Fibroblast of skin of left quadriceps (primary cell): Measurements from ENCODE around the gene SH3TC1.

Source experiments
- DNase-seq, 2 experiments: peaks; one replicate each; pipeline ENCODE4 v3.0.0-alpha.2; 2013; ENCODE audit warnings: low read depth in 2 of 2

Gene SH3TC1

GRCh38 chr4:8180310-8181093 lies 18.6 kb upstream of the SH3TC1 start:
- no peak for DNase-seq

GRCh38 chr4:8181119-8181518 lies 18.0 kb upstream of the SH3TC1 start:
- DNase-seq: no peak

- DNase-seq: no peak
These were observed 17.2 kb upstream of the SH3TC1 start for GRCh38 chr4:8181844-8182243.

- DNase-seq: no peak
These were observed 16.8 kb upstream of the SH3TC1 start for GRCh38 chr4:8182294-8182693.

- no peak for DNase-seq
These were observed 16.0 kb upstream of the SH3TC1 start for GRCh38 chr4:8182858-8183725.

- no peak for DNase-seq
These were observed 15.0 kb upstream of the SH3TC1 start for GRCh38 chr4:8184061-8184460.

- DNase-seq: peak; percentile 90 to 91
These were observed 13.8 kb upstream of the SH3TC1 start for GRCh38 chr4:8185295-8185694.

- no peak for DNase-seq
These were observed 13.2 kb upstream of the SH3TC1 start for GRCh38 chr4:8185930-8186329.

- no peak for DNase-seq
These were observed 11.0 kb upstream of the SH3TC1 start for GRCh38 chr4:8188085-8188484.

- DNase-seq: no peak
These were observed 10.1 kb upstream of the SH3TC1 start for GRCh38 chr4:8188743-8189550.

- DNase-seq: no peak
These were observed 9.3 kb upstream of the SH3TC1 start for GRCh38 chr4:8189551-8190466.

- DNase-seq: no peak
These were observed 7.8 kb upstream of the SH3TC1 start for GRCh38 chr4:8191136-8191747.

GRCh38 chr4:8192748-8193738 lies 6.0 kb upstream of the SH3TC1 start:
- DNase-seq: peak in 1 of 2 experiments; percentile 15

GRCh38 chr4:8194306-8195242 lies 4.5 kb upstream of the SH3TC1 start:
- no peak for DNase-seq

- no peak for DNase-seq
These were observed 3.7 kb upstream of the SH3TC1 start for GRCh38 chr4:8195431-8195830.

- no peak for DNase-seq
These were observed 3.1 kb upstream of the SH3TC1 start for GRCh38 chr4:8195841-8196458.

GRCh38 chr4:8197521-8197920 lies 1.6 kb upstream of the SH3TC1 start:
- no peak for DNase-seq
